Activated T-helper 1 cell treated with Interleukin-2 at 50 U/mL for 16 hours (primary cell): ENCODE measurements around the gene OR5K3.

Experiments used
- DNase-seq: peaks from one replicate; pipeline ENCODE4 v3.0.0-alpha.2; 2020; ENCODE audit warnings: low read depth

OR5K3 gene

GRCh38 chr3:98433764-98434163 is 43.3 kb downstream of the OR5K3 start:
- DNase-seq, result no peak

DNA sequence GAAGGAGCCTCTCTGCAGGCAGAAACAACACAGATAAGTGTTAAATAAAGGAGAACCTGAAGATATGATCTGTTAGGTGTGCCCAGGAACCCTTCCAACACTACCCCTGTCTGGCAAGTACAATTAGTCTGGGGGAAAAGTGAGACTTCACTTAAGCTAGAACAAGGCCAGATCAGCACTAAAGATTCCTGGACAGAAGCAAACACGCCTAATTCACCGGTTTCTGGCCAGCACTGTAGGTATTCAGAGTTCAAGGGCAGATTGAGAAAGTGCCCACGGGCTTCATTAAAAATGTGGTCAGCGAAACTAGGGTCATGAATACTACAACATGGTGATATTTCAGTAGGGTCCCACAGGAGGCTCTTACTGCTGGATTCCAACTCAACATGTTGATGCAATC is 43.9 kb downstream of the OR5K3 start:
- no peak for DNase-seq

DNA sequence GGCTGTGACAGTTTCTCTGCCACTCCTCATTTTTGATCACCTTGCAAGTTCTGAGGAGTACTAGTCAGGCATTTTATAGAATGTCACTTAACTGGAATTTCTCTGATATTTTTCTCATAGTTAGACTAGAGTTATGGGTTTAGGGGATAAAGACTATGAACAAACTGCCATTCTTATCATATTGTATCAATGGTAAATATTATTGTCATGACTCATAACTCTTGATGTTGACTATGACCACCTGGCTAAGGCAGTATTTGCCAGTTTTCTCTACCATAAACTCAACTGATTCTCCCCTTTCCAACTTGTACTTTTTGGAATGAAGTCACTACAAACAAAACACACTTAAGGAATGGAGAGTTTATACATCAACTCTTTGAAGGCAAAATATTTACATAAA is 49.8 kb downstream of the OR5K3 start:
- no peak for DNase-seq
